ENCODE results near the gene ENTPD6. TPM values are rescaled to one million over a fixed set of nuclear protein-coding genes. Genes with fewer than 3 reads are reported as not detected.
A peak's percentile ranks its signal among the peaks of the same experiment; 100 is the strongest.

ENTPD6 gene
- total RNA-seq, 4 donors from 2014 or later = 33.8 to 103 (median 47.0) TPM

GRCh38 chr20:25148982-25149846 is 46.3 kb upstream of the ENTPD6 start:
- DNase-seq (ENCODE audit: low spot score in 2 of 2) = no peak
- Histone ChIP-seq H3K27ac (no peak overlapping the region), H3K4me3 (peak overlapping the region; percentile 41), H3K9me3 (no peaks in the 10 kb centered on the region), H3K4me1 (peaks cover 11% of the 10 kb centered on the region), H3K36me3 (no peaks in the 10 kb centered on the region), H3K27me3 (peaks cover 25% of the 10 kb centered on the region)
- WGBS = 88% methylated on average over 16 of the region's 17 CpGs
- no peak for TF ChIP-seq POLR2AphosphoS5 (IDR thresholded peaks at IDR 0.05)
- no peak for TF ChIP-seq CTCF (IDR thresholded peaks at IDR 0.05)
- no peak for TF ChIP-seq EP300 (IDR thresholded peaks at IDR 0.05)
- no peak for TF ChIP-seq POLR2A (IDR thresholded peaks at IDR 0.05)

- Histone ChIP-seq H3K4me3 (no peak overlapping the region), H3K36me3 (no peaks in the 10 kb centered on the region), H3K9me3 (no peaks in the 10 kb centered on the region), H3K4me1 (peaks cover 11% of the 10 kb centered on the region), H3K27me3 (peaks cover 25% of the 10 kb centered on the region), H3K27ac (no peak overlapping the region)
- TF ChIP-seq CTCF (IDR thresholded peaks at IDR 0.05) (no peak), EP300 (IDR thresholded peaks at IDR 0.05) (no peak), POLR2A (IDR thresholded peaks at IDR 0.05) (no peak), POLR2AphosphoS5 (IDR thresholded peaks at IDR 0.05) (no peak)
- WGBS = 80% methylated on average over 1 of the region's 6 CpGs
- no peak for DNase-seq (ENCODE audit: low spot score in 2 of 2)
These were observed 45.5 kb upstream of the ENTPD6 start for GRCh38 chr20:25150016-25150415.

- 88% methylated on average over 1 of the region's 1 CpG for whole genome bisulfite sequencing
- Histone ChIP-seq H3K36me3 (no peaks in the 10 kb centered on the region), H3K4me1 (no peaks in the 10 kb centered on the region), H3K27ac (no peak overlapping the region), H3K27me3 (no peaks in the 10 kb centered on the region), H3K4me3 (no peak overlapping the region), H3K9me3 (no peaks in the 10 kb centered on the region)
- no peak for TF ChIP-seq POLR2A (IDR thresholded peaks at IDR 0.05)
- TF ChIP-seq CTCF (IDR thresholded peaks at IDR 0.05) = no peak
- no peak for TF ChIP-seq EP300 (IDR thresholded peaks at IDR 0.05)
- TF ChIP-seq POLR2AphosphoS5 (IDR thresholded peaks at IDR 0.05) = no peak
- no peak for DNase-seq (ENCODE audit: low spot score in 2 of 2)
These were observed 37.5 kb upstream of the ENTPD6 start for GRCh38 chr20:25158043-25158442.

GRCh38 chr20:25160467-25160866 is 35.0 kb upstream of the ENTPD6 start:
- Histone ChIP-seq H3K4me3 (no peak overlapping the region), H3K27ac (no peak overlapping the region), H3K4me1 (no peaks in the 10 kb centered on the region), H3K9me3 (no peaks in the 10 kb centered on the region), H3K36me3 (no peaks in the 10 kb centered on the region), H3K27me3 (no peaks in the 10 kb centered on the region)
- TF ChIP-seq CTCF (IDR thresholded peaks at IDR 0.05) (no peak), POLR2AphosphoS5 (IDR thresholded peaks at IDR 0.05) (no peak), EP300 (IDR thresholded peaks at IDR 0.05) (no peak), POLR2A (IDR thresholded peaks at IDR 0.05) (no peak)
- no peak for DNase-seq (ENCODE audit: low spot score in 2 of 2)
- 42% methylated on average over 3 of the region's 3 CpGs for WGBS

GRCh38 chr20:25160897-25161296 is 34.6 kb upstream of the ENTPD6 start:
- no peaks in the 10 kb centered on the region for H3K4me1 ChIP-seq
- no peaks in the 10 kb centered on the region for H3K36me3 ChIP-seq
- no peaks in the 10 kb centered on the region for H3K9me3 ChIP-seq
- no peak overlapping the region for H3K27ac ChIP-seq
- H3K4me3 ChIP-seq = no peak overlapping the region
- no peak for DNase-seq (ENCODE audit: low spot score in 2 of 2)
- TF ChIP-seq POLR2AphosphoS5 (IDR thresholded peaks at IDR 0.05) = no peak
- no peak for TF ChIP-seq POLR2A (IDR thresholded peaks at IDR 0.05)
- no peak for TF ChIP-seq CTCF (IDR thresholded peaks at IDR 0.05)
- no peak for TF ChIP-seq EP300 (IDR thresholded peaks at IDR 0.05)
- WGBS = 60% methylated on average over 3 of the region's 3 CpGs
- peaks cover 3% of the 10 kb centered on the region for H3K27me3 ChIP-seq
